ENCODE measurements around the gene DERL3.
A peak's percentile ranks its signal among the peaks of the same experiment; 100 is the strongest.

The DERL3 gene

DNA sequence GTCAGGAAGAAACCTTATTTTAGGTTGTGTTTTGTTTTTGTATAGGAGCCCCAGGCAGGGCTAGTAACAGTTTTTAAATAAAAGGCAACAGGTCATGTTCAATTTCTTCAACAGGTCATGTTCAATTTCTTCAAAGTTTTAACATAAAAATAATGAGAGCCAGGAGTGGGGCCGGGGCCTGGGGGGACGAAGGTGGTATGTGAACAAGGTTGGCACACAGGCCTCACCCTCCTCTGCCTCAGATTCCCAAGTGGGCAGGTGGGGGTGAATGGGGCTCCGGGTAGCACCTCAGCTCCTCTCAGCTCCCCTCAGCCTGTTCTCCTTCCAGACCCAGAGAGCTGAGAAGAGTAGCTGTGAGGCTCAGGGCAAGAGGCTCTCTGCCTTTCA lies 4.4 kb downstream of the DERL3 start:
- DNase-seq: no peak
- in situ Hi-C loops (cut with MboI; ENCODE audit: low pct_unique_long_range_greater_than_20kb, low sequenced_read_pairs): no loop called here

- no peak for DNase-seq
- in situ Hi-C loops (cut with MboI; ENCODE audit: low pct_unique_long_range_greater_than_20kb, low sequenced_read_pairs): no loop called here
Measured at GRCh38 chr22:23833911-23834317, 4.9 kb downstream of the DERL3 start.

- no peak for DNase-seq
- in situ Hi-C loops (cut with MboI; ENCODE audit: low pct_unique_long_range_greater_than_20kb, low sequenced_read_pairs): no loop called here
Measured at GRCh38 chr22:23833017-23833751, 5.6 kb downstream of the DERL3 start.

DNA sequence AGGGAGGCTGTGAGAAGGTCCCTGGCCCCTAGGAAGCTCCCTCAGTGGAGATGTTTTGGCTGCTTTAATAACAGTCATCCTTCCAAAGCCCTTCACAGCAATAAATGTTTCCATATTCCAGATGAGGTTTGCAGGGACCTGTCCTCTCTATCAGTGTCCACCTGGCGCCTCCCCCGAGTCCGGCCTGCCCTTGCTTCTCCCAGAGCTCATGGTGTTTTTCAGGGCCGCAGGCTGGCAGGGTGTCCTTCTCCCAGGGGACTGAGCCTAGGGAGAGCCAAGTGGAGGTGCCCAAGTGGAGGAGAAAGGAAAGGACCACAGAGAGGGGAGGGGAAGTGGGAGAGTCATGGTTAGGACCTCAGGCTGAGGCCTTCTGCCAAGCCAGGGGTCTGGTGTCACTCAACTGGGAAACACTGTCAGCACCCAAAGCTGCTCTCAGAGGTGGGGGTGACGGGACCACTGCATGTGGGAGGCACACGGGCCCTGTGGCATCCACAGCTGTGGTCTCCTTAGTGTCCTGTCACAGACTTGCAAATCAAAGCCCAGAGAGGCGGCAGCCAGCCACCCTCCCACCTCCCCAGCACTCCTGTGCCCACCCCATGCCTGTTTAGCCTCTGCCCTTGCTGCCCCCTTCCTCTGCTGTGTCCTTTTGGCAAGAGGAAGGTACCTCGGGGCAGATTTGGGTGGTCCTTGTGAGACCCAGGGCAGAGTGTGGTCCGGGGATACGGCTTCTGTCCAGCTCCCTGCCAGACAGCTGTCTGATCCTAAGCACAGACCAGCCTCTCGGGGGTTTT lies 6.4 kb downstream of the DERL3 start:
- in situ Hi-C loops (cut with MboI; ENCODE audit: low pct_unique_long_range_greater_than_20kb, low sequenced_read_pairs): no loop called here
- DNase-seq: no peak

GRCh38 chr22:23831781-23832180 lies 7.0 kb downstream of the DERL3 start:
- DNase-seq: no peak
- in situ Hi-C loops (cut with MboI; ENCODE audit: low pct_unique_long_range_greater_than_20kb, low sequenced_read_pairs): no loop called here

- in situ Hi-C loops (cut with MboI; ENCODE audit: low pct_unique_long_range_greater_than_20kb, low sequenced_read_pairs): no loop called here
Measured at GRCh38 chr22:23831261-23831660, 7.5 kb downstream of the DERL3 start.

GRCh38 chr22:23829845-23830372 lies 8.9 kb downstream of the DERL3 start:
- no peak for DNase-seq
- in situ Hi-C loops (cut with MboI; ENCODE audit: low pct_unique_long_range_greater_than_20kb, low sequenced_read_pairs): no loop called here

More at GRCh38 chr22:23831261-23831660, 7.5 kb downstream of the DERL3 start:
- no peak for DNase-seq

- in situ Hi-C loops (cut with MboI; ENCODE audit: low pct_unique_long_range_greater_than_20kb, low sequenced_read_pairs): no loop called here
- DNase-seq: no peak
Measured at GRCh38 chr22:23828800-23829680, 9.8 kb downstream of the DERL3 start.

DNA sequence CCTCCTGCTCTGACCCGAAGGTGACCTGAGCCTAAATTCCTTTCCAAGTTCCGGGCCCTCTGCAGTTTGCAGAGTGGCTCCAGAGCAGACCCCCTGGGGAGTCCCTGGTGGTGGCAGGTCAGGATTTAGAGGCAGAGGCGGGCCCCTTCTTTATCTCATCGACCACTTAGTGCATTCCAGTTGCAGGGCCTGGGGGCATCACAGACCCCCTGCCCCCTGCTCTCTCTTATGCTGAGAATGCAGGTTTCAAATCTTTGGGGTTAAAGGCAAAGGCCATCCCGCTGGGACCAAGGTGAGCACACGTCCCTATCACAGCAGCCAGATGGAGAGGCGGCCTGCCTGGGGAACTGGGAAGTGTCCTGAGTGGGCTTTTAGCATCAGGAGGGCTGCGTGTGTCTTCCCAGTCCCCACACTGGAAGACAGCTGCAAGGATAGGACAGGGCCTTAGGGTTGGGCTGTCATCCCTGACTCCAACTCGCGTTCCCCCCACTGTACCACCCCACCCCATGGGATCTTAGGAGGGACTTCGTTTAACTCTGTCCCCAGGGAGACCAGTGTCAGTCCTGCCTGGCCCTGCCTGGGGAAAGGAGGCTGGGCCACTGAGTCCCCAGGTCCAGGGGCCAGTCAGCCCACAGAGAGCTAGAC lies 11.3 kb downstream of the DERL3 start:
- no peak for DNase-seq
- in situ Hi-C loops (cut with MboI; ENCODE audit: low pct_unique_long_range_greater_than_20kb, low sequenced_read_pairs): no loop called here

- in situ Hi-C loops (cut with MboI; ENCODE audit: low pct_unique_long_range_greater_than_20kb, low sequenced_read_pairs): no loop called here
- DNase-seq: no peak
Measured at GRCh38 chr22:23826510-23827350, 12.1 kb downstream of the DERL3 start.

DNA sequence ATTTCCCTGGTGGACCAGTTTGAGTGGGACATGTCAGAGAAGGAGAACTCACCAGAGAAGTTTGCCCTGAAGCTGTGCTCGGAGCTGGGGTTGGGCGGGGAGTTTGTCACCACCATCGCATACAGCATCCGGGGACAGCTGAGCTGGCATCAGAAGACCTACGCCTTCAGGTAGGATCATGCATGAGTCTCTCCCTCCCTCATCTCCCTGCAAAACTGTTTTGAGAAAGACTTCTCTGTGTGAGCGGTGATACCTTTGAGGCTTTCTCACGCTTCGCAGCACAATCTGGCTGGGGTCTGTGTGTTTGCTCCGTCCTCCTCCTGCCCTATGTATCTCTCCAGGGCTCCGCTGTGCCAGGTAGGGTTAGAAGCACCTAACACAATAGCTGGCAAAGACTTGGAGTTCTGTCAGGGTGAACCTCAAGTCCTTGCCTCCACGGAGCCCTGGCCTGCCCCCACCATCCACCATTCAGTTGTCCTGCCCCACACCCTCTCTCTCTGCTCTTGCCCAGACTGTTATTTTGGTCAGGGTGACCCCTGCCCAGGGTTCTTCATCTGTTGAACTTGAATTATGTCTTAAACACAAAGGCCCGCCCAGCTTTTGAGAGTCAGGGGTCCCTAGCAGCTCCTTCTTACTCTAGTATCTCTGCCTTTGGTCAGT lies 13.4 kb downstream of the DERL3 start:
- DNase-seq: no peak
- in situ Hi-C loops (cut with MboI; ENCODE audit: low pct_unique_long_range_greater_than_20kb, low sequenced_read_pairs): no loop called here

GRCh38 chr22:23824476-23825245 lies 14.1 kb downstream of the DERL3 start:
- in situ Hi-C loops (cut with MboI; ENCODE audit: low pct_unique_long_range_greater_than_20kb, low sequenced_read_pairs): loop anchor here (25.0 kb wide), 1 partner anchor 112 kb away; no protein-coding TSS in a partner anchor
- DNase-seq: no peak

- DNase-seq: no peak
- in situ Hi-C loops (cut with MboI; ENCODE audit: low pct_unique_long_range_greater_than_20kb, low sequenced_read_pairs): loop anchor here (25.0 kb wide), 1 partner anchor 111 kb away; no protein-coding TSS in a partner anchor
Measured at GRCh38 chr22:23823331-23823791, 15.4 kb downstream of the DERL3 start.

DNA sequence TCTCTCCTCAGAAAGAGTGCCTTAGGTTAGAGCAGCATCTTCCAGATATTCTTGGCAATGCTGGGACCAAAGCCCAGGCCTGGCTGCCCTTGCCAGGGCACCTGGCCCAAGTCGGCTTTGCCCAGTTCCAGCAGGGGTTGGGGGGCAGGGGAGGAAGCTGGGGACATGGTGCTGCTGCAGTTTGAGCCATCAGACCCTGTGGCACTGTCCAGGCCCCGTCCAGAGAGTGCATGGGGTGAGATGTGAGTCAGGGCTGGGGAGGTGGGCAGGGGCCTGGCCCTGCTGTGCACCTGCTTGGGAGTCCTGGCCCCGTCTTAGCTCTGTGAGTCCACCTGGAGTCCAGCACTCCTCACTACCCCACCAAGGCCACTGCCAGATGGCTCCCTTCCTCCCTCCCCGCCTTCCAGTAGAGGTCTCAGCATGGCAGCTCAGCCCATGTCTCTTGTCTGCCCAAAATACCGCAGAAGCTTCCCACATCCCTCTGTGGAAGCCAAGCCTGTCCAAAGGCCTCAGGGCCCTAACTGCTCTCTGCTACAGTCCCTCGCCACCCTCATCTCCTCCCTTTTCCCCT lies 16.6 kb downstream of the DERL3 start:
- no peak for DNase-seq
- in situ Hi-C loops (cut with MboI; ENCODE audit: low pct_unique_long_range_greater_than_20kb, low sequenced_read_pairs): loop anchor here (25.0 kb wide), 1 partner anchor 110 kb away; no protein-coding TSS in a partner anchor

DNA sequence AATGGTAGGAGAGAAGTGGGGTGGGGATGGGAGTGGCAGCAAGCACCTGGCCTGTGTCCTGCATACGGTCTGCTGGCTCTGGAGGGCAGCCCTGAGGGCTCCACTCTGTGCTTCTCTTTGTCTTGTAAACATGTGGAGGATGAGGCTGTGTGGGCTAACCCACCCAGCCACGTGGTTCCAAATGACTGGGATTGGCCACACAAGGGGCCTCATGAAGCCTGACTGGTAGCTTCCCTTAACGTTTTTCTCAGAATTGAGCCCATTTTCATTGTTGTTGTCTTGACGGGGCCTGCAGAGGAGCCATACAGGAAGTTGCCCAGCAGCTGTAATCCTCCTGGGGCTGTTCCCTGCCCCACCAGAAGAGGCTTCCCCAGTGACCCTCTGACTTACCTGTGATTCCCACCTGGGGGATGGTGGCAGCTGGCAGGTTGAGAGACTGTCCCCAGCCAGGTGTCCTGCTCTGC lies 18.0 kb downstream of the DERL3 start:
- DNase-seq: peak; percentile 94
- in situ Hi-C loops (cut with MboI; ENCODE audit: low pct_unique_long_range_greater_than_20kb, low sequenced_read_pairs): loop anchor here (25.0 kb wide), 1 partner anchor 108 kb away; no protein-coding TSS in a partner anchor

GRCh38 chr22:23818541-23818940 lies 20.3 kb downstream of the DERL3 start:
- in situ Hi-C loops (cut with MboI; ENCODE audit: low pct_unique_long_range_greater_than_20kb, low sequenced_read_pairs): loop anchor here (25.0 kb wide), 1 partner anchor 106 kb away; no protein-coding TSS in a partner anchor

More at GRCh38 chr22:23818541-23818940, 20.3 kb downstream of the DERL3 start:
- DNase-seq: no peak

Data from KBM-7 (cell line).